Activated CD4-positive, CD25-positive, alpha-beta regulatory T cell treated with anti-CD3 and anti-CD28 coated beads, Interleukin-2, amount 50 U/mL, for 24 hours (primary cell): ENCODE results near the gene TBC1D7.
"Not testable (repeated sequence)": the region's sequence is repeated elsewhere in the genome, so short reads cannot be mapped to it uniquely, and the experiment has no call there.

ENCODE experiments used
- ATAC-seq, 2 donors: fragments of 150-1000 bp; cut with Tn5 transposase; one replicate each; pipeline ENCODE4 v1.10.0; 2021; ENCODE audit warnings: mild to moderate bottlenecking in 1 of 2, moderate library complexity in 1 of 2

The TBC1D7 gene

GRCh38 chr6:13355999-13356785, 27.9 kb upstream of the TBC1D7 start:
- ATAC-seq = peak; percentile 90 to 92

- ATAC-seq = peak; percentile 70 to 76
Observed at GRCh38 chr6:13355043-13355945, 27.0 kb upstream of the TBC1D7 start.

- ATAC-seq = no peak
Observed at GRCh38 chr6:13354331-13355042, 26.1 kb upstream of the TBC1D7 start.

- no peak for ATAC-seq
Observed at GRCh38 chr6:13352165-13352564, 23.8 kb upstream of the TBC1D7 start.

GRCh38 chr6:13351271-13351670, 22.9 kb upstream of the TBC1D7 start:
- no peak for ATAC-seq

GRCh38 chr6:13349811-13350506, 21.6 kb upstream of the TBC1D7 start:
- ATAC-seq = no peak

- no peak for ATAC-seq
Observed at GRCh38 chr6:13348334-13349113, 20.2 kb upstream of the TBC1D7 start.

GRCh38 chr6:13346245-13346644, 17.9 kb upstream of the TBC1D7 start:
- ATAC-seq = no peak

- no peak for ATAC-seq
Observed at GRCh38 chr6:13342414-13343019, 14.2 kb upstream of the TBC1D7 start.

- no peak for ATAC-seq
Observed at GRCh38 chr6:13339863-13340630, 11.7 kb upstream of the TBC1D7 start.

GRCh38 chr6:13338038-13338437, 9.7 kb upstream of the TBC1D7 start:
- ATAC-seq = no peak

- ATAC-seq = peak in 1 of 2 donors; percentile 64
Observed at GRCh38 chr6:13336553-13336952, 8.2 kb upstream of the TBC1D7 start.

- ATAC-seq = no peak
Observed at GRCh38 chr6:13334953-13335352, 6.6 kb upstream of the TBC1D7 start.

GRCh38 chr6:13332349-13332706, 4.0 kb upstream of the TBC1D7 start:
- ATAC-seq = no peak

- ATAC-seq = no peak
Observed at GRCh38 chr6:13331516-13332348, 3.4 kb upstream of the TBC1D7 start.

GRCh38 chr6:13328875-13329183, 492 bp upstream of the TBC1D7 start:
- ATAC-seq = no peak

- ATAC-seq = no peak
Observed at GRCh38 chr6:13327691-13328075, 654 bp downstream of the TBC1D7 start.

GRCh38 chr6:13326031-13326586, 2.2 kb downstream of the TBC1D7 start:
- not testable (repeated sequence) for ATAC-seq

- no peak for ATAC-seq
Observed at GRCh38 chr6:13319891-13320564, 8.3 kb downstream of the TBC1D7 start.
